Activated CD8-positive, alpha-beta memory T cell treated with anti-CD3 and anti-CD28 coated beads for 1 hour (primary cell): ENCODE measurements around the gene TGFB1.
"Not testable (repeated sequence)": the region's sequence is repeated elsewhere in the genome, so short reads cannot be mapped to it uniquely, and the experiment has no call there.

Experiments
- DNase-seq, 2 donors: peaks; one replicate each; pipeline ENCODE4 v3.0.0-alpha.2; 2020; ENCODE audit warnings: low read depth in 1 of 2; ENCODE audit errors: extremely low read depth in 1 of 2

The TGFB1 gene

GRCh38 chr19:41371119-41371518 lies 17.4 kb upstream of the TGFB1 start:
- DNase-seq, result not testable (repeated sequence)

DNA sequence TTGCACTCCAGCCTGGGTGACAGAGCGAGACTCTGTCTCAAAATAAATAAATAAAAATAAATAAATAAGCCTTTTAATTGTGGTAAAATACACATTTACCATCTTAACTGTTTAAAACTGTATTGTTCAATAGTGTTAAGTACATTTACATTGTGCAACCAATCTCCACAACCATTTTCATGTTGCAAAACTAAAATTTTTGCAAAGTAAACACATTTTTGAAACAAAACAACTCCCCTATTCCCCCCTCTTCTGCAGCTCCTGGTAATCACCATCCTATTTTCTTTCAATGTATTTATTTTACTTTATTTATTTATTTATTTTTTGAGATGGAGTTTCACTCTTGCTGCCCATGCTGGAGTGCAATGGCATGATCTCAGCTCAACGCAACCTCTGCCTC lies 16.0 kb upstream of the TGFB1 start:
- DNase-seq, result no peak

DNA sequence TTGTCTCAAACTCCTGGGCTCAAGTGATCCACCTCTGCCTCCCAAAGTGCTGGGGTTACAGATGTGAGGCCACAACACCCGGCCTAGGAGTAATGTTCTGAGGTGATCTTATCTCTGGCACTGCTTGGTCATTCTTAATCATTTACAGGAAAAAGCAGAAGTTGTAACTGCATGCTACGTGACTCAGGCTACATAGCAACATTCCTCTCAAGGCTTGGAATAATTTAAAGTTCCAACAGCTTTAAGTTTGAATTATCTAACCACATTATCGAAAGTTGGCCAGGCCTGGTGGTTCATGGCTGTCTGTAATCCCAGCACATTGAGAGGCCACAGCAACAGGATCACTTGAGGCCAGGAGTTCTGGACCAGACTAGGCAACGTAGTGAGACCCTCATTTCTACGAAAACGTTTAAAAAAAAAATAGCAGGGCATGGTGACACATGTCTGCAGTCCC lies 14.2 kb upstream of the TGFB1 start:
- no peak for DNase-seq

GRCh38 chr19:41366089-41366488 lies 12.4 kb upstream of the TGFB1 start:
- DNase-seq, result no peak

DNA sequence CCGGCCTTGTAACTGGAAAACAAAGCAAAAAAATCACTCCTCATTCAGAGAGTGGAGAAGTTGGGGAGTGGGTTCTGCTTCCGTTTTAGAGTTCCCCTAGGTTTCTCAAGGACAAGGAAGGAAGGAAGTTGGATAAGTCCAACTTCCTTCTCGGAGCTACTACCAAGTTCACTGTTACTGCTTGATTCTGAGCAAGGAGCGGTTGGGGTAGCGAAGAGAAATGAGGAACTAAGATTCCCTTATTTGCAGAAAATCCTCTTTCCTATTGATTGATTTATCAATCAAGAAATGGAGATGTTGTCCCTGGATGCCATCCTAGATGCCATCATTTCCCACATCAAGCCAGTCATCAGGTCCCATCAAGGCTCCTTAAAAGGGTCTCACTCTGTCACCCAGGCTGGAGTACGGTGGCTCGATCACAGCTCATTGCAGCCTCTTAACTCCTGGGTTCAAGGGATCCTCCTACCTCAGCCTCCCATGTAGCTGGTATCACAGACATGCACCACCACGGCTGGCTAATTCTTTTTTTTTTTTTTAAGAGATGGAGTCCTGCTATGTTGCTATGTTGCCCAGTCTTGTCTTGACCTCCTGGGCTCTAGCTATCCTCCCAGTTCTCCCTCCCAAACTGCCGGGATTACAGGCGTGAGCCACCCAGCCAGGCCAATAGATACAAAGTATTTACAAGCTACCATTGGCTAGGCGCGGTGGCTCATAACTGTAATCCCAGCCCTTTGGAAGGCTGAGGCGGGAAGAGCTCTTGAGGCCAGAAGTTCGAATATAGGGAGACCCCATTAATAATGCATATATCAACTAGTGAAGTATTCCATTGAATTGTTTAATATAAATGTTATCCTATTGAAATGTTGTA lies 11.0 kb upstream of the TGFB1 start:
- no peak for DNase-seq

GRCh38 chr19:41363753-41364523 lies 10.2 kb upstream of the TGFB1 start, which contains the start of gene B9D2:
Gene B9D2 (minus strand): TSS chr19:41364149. CDS start chr19:41363519, 630 bp downstream.
- DNase-seq, result peak; percentile 95 to 96

DNA sequence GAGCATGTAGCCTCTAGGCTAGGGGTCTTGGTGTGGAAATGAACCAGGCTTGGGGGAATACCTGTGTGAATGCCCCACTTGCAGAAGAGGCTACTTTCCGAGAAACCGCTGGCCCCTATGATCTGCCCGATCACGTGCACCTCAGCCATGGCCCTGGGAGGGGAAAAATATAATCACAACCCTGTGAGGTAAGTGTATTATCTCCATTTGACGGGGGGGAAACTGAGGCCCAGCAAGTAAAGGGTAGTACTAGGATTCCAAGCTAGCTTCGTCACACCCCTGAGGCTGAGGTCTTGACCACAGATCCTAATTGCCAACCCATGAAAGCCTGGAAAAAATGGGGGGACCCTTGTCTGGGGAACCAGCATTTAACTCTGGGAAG lies 9.6 kb upstream of the TGFB1 start:
- DNase-seq, result no peak

DNA sequence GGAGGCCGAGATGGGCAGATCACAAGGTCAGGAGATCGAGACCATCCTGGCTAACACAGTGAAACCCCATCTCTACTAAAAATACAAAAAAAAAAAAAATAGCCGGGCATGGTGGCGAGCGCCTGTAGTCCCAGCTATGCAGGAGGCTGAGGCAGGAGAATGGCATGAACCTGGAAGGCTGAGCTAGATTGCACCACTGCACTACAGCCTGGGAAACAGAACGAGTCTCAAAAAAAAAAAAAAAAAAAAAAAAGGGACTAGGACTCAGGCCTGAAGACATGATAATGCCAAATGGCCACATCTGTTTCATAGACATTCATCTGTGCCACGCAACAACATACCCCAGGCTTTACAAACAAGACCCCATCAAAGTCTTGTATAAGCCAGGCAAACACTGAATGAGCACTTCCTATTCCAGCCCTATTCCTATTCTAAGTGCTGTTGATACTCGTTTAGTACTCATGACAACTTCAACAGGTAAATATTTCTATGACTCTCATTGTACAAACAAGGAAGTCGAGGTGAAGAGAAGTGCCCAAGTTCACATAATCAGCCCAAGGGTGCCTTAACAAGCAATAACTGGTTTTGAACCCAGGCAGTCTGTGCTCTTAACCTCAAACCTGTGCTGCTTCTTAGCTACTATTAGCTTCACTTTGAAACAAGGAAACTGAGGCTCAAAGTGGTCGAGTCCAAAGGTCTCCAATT lies 8.6 kb upstream of the TGFB1 start:
- DNase-seq, result no peak

DNA sequence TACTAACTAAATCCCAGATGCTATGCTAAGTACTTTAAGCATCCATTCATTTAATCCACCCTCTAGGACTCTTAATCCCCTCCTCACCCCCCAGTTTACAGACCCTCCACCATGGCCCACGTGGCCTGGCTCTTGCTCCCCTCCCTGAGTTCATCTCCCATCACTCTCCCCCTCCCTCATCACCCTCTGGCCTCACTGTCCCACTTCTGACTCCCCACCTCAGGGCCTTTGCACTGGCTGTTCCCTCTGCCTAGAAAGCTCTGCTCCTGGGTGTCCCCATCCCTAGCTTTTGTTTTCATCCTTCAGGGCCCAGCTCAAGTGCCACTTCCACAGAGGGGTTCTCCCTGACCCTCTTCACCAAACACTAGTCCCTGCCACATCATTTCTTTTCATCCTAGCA lies 6.0 kb upstream of the TGFB1 start:
- DNase-seq, result no peak

DNA sequence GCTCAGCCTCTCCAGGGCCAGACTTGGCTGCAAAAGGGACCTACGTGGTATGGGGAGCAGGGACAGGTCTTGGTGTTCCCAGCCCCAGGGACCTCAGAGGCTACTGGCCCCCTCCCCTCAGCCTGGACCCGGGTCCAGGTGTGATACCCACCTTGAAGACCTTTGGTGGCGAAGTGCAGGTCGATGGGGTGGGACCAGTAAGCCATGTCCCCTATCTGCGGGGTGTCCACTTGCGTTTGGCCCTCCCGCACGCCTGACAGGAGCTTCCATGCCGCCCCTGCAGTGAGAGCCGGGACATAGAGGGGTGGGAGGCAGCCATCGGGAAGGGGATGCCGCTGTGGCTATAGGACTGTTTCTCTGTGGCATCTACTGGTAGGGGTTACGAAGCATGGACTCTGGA lies 4.0 kb upstream of the TGFB1 start:
- no peak for DNase-seq

GRCh38 chr19:41356984-41357739 lies 3.4 kb upstream of the TGFB1 start:
- DNase-seq, result no peak

- DNase-seq, result no peak
Observed at GRCh38 chr19:41355802-41356201, 2.1 kb upstream of the TGFB1 start.

GRCh38 chr19:41355035-41355434 lies 1.3 kb upstream of the TGFB1 start:
- DNase-seq, result no peak

DNA sequence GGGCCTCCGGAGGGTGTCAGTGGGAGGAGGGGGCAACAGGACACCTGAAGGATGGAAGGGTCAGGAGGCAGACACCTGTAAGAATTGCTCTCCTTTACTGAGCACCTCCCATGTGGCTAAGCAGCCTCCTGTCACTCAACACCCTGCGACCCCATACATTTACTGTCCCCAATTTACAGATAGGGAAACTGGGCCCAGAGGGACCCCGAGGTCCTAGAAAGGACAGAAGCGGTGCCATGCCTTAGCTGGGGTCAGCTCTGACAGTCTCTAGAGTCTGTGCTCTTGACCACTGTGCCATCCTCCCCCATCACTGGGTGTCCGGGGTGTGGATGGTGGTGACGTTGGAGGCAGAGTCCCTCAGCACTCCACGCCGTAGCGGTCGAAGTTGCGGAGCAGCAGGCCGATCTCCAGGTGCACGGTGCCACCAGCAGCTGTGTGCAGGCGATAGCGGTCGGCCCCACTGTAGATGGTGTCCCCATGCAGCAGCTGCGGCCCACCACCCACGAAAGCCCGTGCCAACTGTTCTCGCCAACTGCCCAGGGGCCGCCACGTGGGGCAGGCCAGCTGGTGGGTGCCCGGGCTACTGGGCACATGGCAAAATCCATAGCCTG lies 726 bp upstream of the TGFB1 start:
- no peak for DNase-seq

DNA sequence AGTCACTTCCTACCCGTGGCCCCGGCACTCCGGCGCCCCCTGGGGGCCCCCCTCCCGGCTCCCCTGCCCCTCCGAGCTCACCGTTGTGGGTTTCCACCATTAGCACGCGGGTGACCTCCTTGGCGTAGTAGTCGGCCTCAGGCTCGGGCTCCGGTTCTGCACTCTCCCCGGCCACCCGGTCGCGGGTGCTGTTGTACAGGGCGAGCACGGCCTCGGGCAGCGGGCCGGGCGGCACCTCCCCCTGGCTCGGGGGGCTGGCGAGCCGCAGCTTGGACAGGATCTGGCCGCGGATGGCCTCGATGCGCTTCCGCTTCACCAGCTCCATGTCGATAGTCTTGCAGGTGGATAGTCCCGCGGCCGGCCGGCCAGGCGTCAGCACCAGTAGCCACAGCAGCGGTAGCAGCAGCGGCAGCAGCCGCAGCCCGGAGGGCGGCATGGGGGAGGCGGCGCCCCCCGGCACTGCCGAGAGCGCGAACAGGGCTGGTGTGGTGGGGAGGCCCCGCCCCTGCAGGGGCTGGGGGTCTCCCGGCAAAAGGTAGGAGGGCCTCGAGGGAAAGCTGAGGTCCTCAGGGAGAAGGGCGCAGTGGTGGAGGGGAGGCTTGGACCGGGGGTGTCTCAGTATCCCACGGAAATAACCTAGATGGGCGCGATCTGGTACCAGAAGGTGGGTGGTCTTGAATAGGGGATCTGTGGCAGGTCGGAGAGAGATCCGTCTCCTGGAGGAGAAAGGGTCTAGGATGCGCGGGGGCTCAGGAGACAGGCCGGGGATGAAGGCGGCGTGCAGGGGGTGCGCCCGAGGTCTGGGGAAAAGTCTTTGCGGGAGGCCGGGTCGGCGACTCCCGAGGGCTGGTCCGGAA lies 885 bp downstream of the TGFB1 start:
- DNase-seq, result peak in 1 of 2 donors; percentile 70

DNA sequence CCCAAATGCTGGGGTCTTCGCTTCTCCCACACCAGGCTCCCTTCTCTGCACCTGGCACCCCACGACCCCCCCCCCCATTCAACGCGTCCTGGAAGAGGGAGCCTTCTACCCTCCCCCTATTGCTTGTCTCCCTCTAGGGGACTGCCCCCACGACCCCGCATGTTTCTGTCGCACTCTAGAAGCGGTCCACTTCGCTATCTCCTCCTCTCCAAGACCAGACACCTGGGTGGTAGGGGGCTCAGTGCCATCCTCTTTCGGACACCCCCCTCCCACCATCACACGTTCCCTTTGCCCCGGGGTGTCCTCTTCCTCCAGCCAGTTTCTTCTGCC lies 1.5 kb downstream of the TGFB1 start:
- DNase-seq, result no peak

DNA sequence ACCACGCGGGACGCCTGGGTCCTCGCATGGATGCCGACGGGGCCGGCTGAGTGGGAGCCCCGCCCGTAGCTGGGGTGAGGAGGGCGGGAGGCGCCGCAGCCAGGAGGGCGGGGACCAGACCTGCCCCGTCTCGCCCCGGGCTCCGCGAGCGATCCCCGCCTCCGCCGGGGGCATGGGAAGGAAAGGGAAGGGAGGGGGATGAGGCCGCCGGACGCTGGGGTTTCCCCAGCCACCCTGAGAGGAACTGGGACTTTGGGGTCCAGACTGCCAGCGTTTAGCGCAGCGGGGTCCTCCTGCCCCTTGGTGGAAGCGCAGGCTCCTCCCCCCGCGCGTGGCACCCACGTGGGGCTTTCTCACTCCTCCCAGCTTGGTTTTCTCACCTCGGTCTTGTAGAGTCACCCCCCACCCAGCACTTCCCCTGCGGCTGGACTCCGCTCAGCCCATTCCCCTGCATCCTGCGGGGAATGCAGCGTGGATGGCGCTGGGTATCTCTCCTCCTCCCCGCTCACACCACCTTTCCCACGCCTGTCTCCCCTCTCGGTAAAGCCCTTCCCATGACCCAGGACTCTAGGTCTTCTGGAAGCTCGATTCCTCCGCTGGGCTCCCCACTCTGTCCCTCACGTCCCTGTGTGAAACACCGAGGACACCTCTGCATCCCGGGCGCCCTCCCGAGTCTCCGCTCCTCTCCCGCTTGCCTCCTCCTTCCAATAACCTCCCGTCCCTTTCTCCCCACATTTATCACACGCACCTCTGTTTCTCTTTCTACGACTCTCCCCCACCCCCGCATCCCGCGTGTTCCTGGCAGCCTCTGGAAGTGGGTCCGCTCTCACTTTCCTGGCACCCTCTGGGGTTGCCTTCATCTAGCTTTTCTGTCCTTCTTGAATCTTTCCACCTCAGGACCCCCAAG lies 2.1 kb downstream of the TGFB1 start:
- peak; percentile 65 to 71 for DNase-seq

- no peak for DNase-seq
Observed at GRCh38 chr19:41350735-41351338, 2.9 kb downstream of the TGFB1 start.
